ENCODE data around the gene CAMTA1.

Gene CAMTA1

GRCh38 chr1:7280347-7280960, 495.2 kb downstream of the CAMTA1 start:
- no peak for ATAC-seq
- TF ChIP-seq ARNTL (CRISPR knock-in tag; IDR thresholded peaks at IDR 0.05; ENCODE audit: borderline replicate concordance, low read depth), result no peak
- no peak for TF ChIP-seq ZNF8 (CRISPR knock-in tag; IDR thresholded peaks at IDR 0.05)
- TF ChIP-seq CSDC2 (CRISPR knock-in tag; IDR thresholded peaks at IDR 0.05), result no peak
- no peak for TF ChIP-seq RARB (CRISPR knock-in tag; IDR thresholded peaks at IDR 0.05)
- no peak for TF ChIP-seq PPARA (CRISPR knock-in tag; IDR thresholded peaks at IDR 0.05; ENCODE audit: borderline replicate concordance)
- no peak for TF ChIP-seq ZFP30 (CRISPR knock-in tag; IDR thresholded peaks at IDR 0.05)
- no peak for TF ChIP-seq GLIS3 (CRISPR knock-in tag; IDR thresholded peaks at IDR 0.05)
- no peak for TF ChIP-seq ISL1 (CRISPR knock-in tag; IDR thresholded peaks at IDR 0.05)

DNA sequence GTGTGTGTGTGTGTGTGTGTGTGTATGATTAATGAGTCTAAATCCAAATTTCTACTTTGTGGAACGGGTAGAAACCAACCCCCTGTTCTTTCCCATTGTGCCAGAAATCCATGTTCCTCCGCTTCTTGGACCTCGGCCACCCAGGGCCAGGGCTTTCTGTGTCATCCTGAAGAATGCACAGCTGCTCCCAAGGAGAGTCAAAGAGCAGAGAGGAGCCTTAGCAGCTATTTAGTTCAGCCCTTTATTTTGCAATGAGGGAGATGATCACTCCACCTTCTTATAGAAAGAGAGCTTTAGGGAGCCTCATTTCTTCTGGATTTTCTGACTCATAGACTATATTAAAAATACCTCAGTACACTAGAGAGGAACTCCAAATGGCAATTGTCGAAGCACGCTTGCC, 496.6 kb downstream of the CAMTA1 start:
- peak; percentile 74 for ATAC-seq
- no peak for TF ChIP-seq ESRRG (CRISPR knock-in tag; IDR thresholded peaks at IDR 0.05)
- TF ChIP-seq ISL1 (CRISPR knock-in tag; IDR thresholded peaks at IDR 0.05), result no peak
- TF ChIP-seq, protein P1, sequence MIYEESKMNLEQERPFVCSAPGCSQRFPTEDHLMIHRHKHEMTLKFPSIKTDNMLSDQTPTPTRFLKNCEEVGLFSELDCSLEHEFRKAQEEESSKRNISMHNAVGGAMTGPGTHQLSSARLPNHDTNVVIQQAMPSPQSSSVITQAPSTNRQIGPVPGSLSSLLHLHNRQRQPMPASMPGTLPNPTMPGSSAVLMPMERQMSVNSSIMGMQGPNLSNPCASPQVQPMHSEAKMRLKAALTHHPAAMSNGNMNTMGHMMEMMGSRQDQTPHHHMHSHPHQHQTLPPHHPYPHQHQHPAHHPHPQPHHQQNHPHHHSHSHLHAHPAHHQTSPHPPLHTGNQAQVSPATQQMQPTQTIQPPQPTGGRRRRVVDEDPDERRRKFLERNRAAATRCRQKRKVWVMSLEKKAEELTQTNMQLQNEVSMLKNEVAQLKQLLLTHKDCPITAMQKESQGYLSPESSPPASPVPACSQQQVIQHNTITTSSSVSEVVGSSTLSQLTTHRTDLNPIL (CRISPR knock-in tag; IDR thresholded peaks at IDR 0.05; ENCODE audit: low read depth), result no peak
- no peak for TF ChIP-seq CSRNP3 (CRISPR knock-in tag; IDR thresholded peaks at IDR 0.05)
- no peak for TF ChIP-seq ZC3H10 (CRISPR knock-in tag; IDR thresholded peaks at IDR 0.05)
- no peak for TF ChIP-seq ZNF70 (CRISPR knock-in tag; IDR thresholded peaks at IDR 0.05)
- no peak for TF ChIP-seq TCF4 (CRISPR knock-in tag; IDR thresholded peaks at IDR 0.05; ENCODE audit: borderline replicate concordance)
- TF ChIP-seq TOX (CRISPR knock-in tag; IDR thresholded peaks at IDR 0.05; ENCODE audit: borderline replicate concordance), result no peak
- no peak for TF ChIP-seq ZNF8 (CRISPR knock-in tag; IDR thresholded peaks at IDR 0.05)
- no peak for TF ChIP-seq RARB (CRISPR knock-in tag; IDR thresholded peaks at IDR 0.05)
- TF ChIP-seq BACH2 (CRISPR knock-in tag; IDR thresholded peaks at IDR 0.05; ENCODE audit: borderline replicate concordance), result no peak
- TF ChIP-seq PPARA (CRISPR knock-in tag; IDR thresholded peaks at IDR 0.05; ENCODE audit: borderline replicate concordance), result no peak
- no peak for TF ChIP-seq ARNTL (CRISPR knock-in tag; IDR thresholded peaks at IDR 0.05; ENCODE audit: borderline replicate concordance, low read depth)
- no peak for TF ChIP-seq SNAI2 (CRISPR knock-in tag; IDR thresholded peaks at IDR 0.05)

DNA sequence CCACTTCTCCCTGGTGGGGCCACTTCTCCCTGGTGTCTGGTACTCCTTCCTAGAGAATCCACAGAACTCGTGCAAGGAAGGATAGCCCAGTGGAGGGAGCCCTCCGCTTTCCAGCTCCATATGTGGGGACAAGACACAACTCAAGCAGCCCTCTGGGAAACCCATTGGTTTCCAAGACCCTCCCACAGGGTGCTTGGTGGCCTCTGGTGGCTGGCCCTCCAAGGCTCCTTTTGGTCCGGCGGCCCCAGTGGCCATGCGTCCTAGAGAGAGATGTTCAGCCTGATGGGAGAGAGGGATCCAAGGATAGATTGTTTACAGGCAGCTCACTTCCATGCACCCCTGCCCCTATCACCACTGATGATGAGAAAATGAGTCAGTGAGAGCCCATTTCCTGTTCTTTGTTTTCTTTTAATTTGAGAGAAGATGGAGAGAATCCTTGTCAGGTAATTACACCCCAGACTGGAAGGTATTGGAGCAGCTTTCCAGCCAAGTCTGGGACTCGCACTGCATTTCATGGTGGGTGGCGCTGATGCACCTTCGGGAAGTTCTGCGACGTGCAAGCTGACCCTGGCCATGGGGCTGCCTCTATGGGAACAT, 499.7 kb downstream of the CAMTA1 start:
- ATAC-seq, result no peak
- TF ChIP-seq CSDC2 (CRISPR knock-in tag; IDR thresholded peaks at IDR 0.05), result no peak
- TF ChIP-seq ZC3H10 (CRISPR knock-in tag; IDR thresholded peaks at IDR 0.05), result no peak
- no peak for TF ChIP-seq TOX (CRISPR knock-in tag; IDR thresholded peaks at IDR 0.05; ENCODE audit: borderline replicate concordance)
- TF ChIP-seq, protein P2, sequence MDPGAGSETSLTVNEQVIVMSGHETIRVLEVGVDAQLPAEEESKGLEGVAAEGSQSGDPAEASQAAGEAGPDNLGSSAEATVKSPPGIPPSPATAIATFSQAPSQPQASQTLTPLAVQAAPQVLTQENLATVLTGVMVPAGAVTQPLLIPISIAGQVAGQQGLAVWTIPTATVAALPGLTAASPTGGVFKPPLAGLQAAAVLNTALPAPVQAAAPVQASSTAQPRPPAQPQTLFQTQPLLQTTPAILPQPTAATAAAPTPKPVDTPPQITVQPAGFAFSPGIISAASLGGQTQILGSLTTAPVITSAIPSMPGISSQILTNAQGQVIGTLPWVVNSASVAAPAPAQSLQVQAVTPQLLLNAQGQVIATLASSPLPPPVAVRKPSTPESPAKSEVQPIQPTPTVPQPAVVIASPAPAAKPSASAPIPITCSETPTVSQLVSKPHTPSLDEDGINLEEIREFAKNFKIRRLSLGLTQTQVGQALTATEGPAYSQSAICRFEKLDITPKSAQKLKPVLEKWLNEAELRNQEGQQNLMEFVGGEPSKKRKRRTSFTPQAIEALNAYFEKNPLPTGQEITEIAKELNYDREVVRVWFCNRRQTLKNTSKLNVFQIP (CRISPR knock-in tag; IDR thresholded peaks at IDR 0.05; ENCODE audit: borderline replicate concordance, low read depth), result no peak
- no peak for TF ChIP-seq SNAI2 (CRISPR knock-in tag; IDR thresholded peaks at IDR 0.05)
- no peak for TF ChIP-seq BACH2 (CRISPR knock-in tag; IDR thresholded peaks at IDR 0.05; ENCODE audit: borderline replicate concordance)
- no peak for TF ChIP-seq ISL1 (CRISPR knock-in tag; IDR thresholded peaks at IDR 0.05)
- TF ChIP-seq, protein P1 (CRISPR knock-in tag; IDR thresholded peaks at IDR 0.05; ENCODE audit: low read depth), result no peak
- no peak for TF ChIP-seq ZNF565 (CRISPR knock-in tag; conservative IDR thresholded peaks at IDR 0.05; ENCODE audit: low read depth)
- TF ChIP-seq ARNTL (CRISPR knock-in tag; IDR thresholded peaks at IDR 0.05; ENCODE audit: borderline replicate concordance, low read depth), result no peak
- no peak for TF ChIP-seq RARB (CRISPR knock-in tag; IDR thresholded peaks at IDR 0.05)
- no peak for TF ChIP-seq CSRNP3 (CRISPR knock-in tag; IDR thresholded peaks at IDR 0.05)
- TF ChIP-seq ZFP3 (CRISPR knock-in tag; IDR thresholded peaks at IDR 0.05), result no peak
- TF ChIP-seq ZNF8 (CRISPR knock-in tag; IDR thresholded peaks at IDR 0.05), result no peak
- TF ChIP-seq PPARA (CRISPR knock-in tag; IDR thresholded peaks at IDR 0.05; ENCODE audit: borderline replicate concordance), result no peak
- TF ChIP-seq ZNF70 (CRISPR knock-in tag; IDR thresholded peaks at IDR 0.05), result no peak
- TF ChIP-seq, protein P3, sequence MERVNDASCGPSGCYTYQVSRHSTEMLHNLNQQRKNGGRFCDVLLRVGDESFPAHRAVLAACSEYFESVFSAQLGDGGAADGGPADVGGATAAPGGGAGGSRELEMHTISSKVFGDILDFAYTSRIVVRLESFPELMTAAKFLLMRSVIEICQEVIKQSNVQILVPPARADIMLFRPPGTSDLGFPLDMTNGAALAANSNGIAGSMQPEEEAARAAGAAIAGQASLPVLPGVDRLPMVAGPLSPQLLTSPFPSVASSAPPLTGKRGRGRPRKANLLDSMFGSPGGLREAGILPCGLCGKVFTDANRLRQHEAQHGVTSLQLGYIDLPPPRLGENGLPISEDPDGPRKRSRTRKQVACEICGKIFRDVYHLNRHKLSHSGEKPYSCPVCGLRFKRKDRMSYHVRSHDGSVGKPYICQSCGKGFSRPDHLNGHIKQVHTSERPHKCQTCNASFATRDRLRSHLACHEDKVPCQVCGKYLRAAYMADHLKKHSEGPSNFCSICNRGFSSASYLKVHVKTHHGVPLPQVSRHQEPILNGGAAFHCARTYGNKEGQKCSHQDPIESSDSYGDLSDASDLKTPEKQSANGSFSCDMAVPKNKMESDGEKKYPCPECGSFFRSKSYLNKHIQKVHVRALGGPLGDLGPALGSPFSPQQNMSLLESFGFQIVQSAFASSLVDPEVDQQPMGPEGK (CRISPR knock-in tag; IDR thresholded peaks at IDR 0.05; ENCODE audit: borderline replicate concordance), result no peak
